GM12872 (cell line): ENCODE measurements around the gene OVCA2.

Experiments used
- TF ChIP-seq, protein P1 (sequence below): IDR thresholded peaks from 3 replicates; pipeline ENCODE4 v1.5.1; 2011; ENCODE audit warnings: low read depth, mild to moderate bottlenecking, low read length, moderate library complexity; ENCODE audit not compliant: insufficient read depth

OVCA2 gene

DNA sequence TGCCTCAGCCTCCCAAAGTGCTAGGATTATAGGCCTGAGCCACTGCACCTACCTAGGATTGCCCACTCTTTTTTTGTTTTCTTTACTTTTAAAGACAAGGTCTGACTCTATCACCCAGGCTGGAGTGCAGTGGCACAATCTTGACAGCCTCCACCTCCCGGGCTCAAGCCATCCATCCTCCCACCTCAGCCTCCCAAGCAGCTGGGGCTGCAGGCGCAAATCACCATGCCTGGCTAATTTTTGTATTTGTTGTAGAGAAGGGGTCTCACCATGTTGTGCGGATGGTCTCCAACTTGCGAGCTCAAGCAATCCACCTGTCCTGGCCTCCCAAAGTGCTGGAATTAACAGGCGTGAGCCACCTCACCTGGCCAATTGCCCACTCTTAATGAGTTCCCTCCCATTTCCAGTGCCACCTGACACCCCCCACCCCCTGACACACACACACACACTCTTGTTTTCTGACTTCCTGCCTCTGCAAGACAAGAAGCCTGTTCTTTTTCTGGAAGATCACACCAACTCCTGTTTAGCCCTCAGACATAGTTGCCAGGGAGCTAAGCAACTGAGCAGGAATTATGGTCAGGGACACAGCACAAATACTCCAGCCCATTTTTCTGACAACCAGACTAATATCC lies 2.6 kb downstream of the OVCA2 start:
- TF ChIP-seq, protein P1, sequence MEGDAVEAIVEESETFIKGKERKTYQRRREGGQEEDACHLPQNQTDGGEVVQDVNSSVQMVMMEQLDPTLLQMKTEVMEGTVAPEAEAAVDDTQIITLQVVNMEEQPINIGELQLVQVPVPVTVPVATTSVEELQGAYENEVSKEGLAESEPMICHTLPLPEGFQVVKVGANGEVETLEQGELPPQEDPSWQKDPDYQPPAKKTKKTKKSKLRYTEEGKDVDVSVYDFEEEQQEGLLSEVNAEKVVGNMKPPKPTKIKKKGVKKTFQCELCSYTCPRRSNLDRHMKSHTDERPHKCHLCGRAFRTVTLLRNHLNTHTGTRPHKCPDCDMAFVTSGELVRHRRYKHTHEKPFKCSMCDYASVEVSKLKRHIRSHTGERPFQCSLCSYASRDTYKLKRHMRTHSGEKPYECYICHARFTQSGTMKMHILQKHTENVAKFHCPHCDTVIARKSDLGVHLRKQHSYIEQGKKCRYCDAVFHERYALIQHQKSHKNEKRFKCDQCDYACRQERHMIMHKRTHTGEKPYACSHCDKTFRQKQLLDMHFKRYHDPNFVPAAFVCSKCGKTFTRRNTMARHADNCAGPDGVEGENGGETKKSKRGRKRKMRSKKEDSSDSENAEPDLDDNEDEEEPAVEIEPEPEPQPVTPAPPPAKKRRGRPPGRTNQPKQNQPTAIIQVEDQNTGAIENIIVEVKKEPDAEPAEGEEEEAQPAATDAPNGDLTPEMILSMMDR = no peak

DNA sequence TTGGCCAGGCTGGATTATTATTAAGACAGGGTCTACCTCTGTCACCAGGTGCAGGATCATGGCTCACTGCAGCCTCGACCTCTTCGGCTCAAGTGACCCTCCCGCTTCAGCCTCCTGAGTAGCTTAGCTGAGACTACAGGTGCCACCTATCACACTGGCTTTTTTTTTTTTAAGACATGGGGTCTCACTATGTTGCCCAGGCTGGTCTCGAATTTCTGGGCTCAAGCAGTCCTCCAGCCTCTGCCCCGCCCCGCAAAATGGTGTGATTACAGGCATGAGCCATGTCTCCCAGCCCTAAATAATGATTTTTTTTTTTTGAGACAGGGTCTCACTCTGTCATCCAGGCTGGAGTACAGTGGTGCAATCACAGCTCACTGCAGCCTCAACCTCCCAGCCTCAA lies 5.8 kb downstream of the OVCA2 start:
- TF ChIP-seq, protein P1 = no peak

DNA sequence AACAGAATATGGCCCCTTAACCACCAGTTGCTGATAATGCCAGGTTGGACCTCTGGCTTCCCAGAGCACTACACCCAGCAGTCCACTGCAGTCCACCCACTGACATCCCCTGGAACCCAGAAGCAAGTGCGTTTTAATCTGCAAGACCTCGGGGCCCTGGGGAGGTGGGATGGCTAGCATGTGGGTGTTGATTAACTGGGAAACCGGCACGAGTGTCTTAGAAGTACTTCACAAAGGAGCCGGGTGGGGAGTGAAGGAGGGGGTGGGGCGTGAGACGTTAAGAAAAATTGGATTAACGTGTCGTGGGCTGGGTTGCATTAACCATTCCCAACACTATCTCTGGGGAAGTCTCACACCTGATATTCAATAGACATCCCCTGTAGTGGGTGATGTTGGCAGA lies 7.0 kb downstream of the OVCA2 start:
- TF ChIP-seq, protein P1 = no peak

DNA sequence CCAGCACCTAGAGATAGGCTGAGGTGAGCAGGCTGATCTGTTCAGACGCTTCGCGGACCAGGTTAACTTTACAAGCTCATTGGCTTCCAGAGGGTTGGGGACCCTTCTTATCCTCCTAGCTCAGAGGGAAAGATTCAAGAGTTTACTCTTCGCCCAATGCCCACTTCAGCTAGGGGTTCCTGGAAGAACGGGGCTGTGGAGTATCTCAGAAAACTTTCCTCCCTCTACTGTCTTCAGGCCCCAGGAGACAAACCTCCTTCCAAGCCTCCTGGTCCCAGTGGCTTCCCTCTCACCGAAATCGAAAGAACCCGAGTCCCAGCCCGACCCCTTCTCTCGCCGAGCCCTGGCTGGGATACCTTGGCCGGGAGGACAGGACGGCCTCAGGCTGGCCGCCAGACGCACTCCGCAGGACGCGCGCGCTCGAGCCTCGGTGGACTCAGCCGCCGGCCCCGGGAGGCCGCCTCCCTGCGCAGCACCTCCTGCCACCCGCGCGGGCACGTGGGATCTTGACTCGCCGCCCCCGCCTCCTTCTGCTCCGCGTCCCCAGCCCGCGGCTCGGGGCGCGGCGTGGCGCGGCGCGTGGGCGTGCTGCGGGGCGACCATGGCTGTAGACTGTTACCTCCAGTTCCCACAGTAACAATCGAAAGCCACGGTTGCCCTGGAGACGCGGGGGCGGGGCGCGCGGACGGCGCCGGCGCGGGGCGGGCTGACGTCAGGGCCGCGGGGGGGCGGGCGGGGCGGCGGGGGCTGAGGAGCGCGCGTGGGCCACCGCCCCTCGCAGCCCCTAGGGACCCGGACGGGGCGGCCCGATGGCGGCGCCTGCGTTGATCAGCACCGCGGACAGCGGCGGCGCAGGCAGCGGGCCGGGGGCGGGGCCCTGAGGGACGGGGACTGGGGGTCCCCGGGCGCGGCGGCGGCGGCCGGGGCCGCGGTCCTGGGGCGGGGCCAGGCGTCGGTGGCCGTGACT lies 7.8 kb downstream of the OVCA2 start:
- TF ChIP-seq, protein P1 = no peak

DNA sequence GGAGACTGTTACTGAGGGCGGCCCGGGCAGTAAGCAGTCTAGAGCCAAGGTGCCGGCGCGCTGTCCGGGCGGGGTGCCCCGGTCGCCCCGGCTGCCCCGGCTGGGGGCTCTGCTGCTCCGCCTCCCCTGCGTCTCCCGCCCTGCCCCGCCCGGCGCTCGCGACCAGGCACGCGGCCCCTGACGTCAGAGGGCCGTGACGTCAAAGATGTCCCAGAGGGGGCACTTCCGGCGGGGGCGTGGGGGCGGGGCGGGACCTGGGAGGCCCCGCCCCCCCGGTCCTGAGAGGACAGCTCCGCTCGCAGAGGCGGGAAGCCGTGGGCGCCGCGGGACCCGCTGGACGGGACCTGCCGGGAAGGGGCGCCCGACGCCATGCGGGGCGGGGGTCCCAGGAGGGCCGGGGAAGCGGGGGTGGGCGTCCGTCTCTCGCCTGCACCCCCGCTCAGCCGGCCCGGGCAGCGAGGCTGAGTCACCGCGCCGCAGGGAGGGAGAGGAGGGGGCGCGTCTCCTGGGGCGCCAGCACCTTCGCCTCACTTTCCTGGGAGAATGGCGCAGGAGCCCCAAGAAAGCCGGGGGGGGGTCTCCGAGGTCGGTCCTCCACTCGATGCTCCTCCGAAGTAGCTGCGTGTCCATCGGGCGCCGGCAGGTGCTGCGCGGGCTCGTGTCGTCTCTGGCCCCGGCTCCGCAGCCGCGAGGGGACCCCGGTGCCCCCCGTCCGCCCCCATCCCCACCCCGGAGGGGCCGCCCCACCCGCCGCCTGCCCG lies 8.7 kb downstream of the OVCA2 start:
- TF ChIP-seq, protein P1 = 0 out of 3 replicates have a peak, but pooled peaks have one; percentile 7

DNA sequence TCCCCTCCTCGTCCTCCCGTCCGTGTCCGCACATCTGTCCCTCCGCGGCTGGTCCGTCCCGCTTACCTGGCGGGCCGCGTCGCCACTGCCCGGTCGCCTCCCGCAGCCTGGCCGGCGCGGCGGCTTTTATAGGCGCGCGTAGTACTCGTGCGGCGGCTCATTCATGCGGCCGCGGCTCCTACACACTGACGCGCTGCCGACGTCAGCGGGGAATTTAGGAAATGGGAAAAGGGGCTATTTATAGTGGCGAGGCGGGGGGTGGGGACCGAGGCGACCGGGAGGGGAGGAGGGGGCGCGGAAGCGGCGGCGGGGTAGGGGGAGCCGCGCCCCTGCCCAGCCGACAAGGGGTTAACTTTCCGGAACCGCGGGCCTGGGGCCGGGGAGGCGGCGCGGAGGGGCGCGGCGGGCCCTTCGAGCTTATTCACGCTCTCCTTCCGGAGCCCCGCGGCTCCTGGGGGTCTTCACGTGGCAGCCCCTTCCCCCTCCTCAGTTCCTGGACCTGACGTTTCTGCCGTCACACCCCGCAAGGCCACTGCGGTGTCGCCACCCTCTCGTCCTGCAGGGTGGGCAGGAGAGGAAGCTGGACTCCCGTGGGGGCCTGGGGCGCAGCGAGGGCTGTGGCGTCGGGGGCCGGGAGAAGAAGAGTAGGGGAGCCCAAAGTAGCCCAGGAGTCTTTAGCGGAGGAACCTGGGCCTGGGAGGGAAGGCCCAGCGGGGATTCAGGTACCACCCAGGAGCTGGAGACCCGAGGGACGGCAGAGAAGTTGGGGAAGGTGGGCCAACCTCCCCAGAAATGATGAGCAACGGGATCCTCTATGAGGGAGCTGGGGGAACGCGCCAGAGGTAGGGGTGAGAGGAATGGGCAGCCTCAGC lies 9.5 kb downstream of the OVCA2 start:
- TF ChIP-seq, protein P1 = no peak
